ENCODE measurements around the gene AOPEP.

Gene AOPEP

DNA sequence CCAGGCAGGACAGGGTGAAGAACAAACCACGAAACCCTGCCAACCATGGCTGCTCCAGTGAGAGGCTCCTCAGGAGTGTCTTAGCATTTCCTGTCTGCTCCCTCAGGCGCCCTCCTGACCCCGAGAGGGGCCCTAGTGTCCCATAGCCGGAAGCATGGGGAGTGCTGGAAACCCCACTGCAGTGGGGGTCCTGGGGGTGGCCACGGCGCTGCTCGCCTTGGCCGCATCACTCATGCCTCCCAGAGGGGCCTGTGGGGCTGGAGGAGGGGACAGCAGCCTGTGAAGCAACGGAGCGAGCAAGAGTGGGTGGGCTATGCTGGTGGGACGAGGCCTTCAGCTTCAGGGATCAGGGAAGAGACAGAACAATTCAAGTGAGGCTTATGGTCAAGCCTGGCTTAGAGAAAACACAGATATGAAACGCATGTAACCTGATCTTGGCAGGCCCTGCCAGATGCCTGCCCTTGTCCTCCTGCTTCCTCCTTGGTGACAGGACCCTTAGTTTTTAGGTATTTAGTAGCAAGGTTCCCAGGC, 372.0 kb downstream of the AOPEP start:
- no peak for DNase-seq (ENCODE audit: low spot score)

DNA sequence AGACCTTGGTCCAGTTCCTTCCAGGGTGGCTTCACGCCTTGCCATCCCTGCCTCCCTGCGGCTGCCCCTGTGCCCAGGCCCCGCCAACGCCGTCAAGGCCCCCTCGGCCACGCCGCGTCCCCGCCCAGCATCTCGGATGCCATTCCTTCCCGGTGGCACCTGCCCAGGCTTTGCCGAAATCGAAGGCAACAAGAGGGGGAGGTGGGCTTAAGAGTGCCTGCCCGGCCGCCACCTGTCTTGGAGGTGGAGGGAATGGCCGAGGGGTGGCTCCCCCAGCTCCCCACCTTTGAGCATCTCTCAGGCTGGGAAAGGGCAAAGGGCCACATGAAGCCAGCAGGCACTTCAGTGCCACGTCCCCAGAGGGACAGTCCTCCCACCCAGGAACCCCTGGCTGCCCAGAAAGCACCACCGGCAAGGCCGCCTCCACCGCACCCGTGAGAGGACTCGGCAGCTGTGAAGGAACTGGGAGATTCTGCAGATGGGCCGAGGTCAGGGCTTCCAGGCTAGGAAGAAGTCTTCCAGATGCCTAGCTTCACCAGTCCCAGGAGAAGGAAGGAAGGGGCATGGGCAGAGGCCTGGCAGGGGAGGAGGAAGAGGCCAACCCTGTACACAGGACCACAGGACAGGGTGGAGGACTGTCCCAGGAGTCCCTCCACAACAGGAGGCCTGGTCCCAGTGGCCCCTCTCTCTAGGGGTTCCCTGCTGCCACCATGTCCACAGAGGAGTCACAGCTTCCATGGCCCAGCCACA, 373.0 kb downstream of the AOPEP start:
- no peak for DNase-seq (ENCODE audit: low spot score)

DNA sequence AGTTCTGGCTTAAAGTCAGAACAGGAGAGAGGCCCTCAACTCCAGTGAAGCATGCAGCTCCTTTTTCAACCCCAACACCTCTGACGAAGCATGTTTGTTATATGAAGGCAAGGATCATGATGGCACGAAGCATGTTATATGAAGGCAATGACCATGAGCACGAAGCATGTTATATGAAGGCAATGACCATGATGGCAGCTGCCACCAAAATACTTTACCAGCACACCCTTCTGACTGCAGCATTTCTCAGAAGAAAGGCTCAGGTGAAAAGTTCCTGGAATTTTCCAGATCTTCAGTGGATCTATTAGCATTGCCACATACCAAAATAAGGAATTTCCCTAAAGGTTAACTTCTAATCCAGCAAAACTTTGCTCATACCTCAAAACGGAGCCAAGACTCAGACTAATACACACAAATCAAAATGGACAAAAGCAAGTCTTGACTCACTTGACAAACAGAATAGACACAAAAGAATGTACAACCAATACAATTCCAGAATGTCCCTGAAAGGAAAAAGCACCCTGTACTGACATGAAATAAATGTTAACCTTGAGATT, 373.6 kb downstream of the AOPEP start:
- DNase-seq (ENCODE audit: low spot score), result peak; percentile 70

DNA sequence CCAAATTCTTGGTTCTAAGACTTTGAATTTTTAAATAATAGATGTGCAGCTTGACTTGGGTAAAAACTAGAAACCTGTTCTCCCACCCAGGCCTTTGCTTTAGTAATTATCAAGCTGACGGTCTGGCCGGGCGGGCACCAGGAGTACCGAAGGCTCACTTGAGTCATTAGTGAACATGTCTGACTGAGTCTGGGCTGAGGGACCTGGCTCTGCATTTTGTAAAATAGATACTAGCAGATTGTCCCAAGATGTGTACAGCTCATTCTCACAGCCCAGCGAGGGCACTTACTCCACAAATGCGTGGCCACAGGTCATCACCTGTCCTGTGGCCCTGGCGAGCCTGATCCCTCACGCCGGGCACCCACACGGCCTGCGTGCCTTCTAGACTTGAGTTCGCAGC, 374.8 kb downstream of the AOPEP start:
- no peak for DNase-seq (ENCODE audit: low spot score)

DNA sequence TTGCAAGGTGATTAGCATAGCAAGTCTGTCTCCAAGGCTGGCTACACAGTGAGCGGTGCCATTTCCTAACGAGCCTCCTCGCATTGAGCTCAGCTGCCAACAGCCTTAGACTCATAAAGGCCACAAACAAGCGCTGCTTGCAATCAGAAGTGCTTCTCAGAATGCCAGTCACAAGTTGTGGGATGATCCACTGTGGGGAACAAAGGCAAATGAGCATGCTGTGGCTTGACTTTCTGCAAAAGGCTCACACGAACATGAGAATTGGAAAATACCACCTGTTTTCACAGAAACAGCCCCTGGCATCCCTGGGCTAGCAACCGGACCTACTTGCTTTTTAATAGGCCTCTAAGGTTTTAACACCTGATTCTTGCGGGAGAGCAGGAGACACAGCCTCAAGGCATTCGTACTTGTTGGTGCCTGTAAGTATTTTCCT, 375.5 kb downstream of the AOPEP start:
- DNase-seq (ENCODE audit: low spot score), result no peak

DNA sequence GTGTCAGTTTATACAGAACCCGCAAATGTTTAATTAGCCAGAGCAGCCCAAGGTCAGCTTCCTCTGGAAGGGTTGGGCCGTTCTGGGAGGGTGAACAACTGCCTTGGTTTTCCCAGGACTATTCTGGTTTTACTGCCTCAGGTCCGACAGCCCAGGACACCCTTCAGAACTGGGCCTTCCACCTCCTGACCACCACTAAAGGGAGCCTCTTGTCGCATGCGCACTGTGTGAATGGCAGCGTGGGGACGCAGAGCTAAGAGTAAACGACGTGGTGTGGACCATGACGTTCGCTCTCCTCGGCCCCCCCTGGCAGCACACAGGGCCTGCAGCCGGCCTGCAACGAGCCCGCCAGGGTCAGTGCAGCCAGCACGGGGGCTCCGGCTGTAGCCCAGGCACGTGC, 376.1 kb downstream of the AOPEP start:
- no peak for DNase-seq (ENCODE audit: low spot score)

DNA sequence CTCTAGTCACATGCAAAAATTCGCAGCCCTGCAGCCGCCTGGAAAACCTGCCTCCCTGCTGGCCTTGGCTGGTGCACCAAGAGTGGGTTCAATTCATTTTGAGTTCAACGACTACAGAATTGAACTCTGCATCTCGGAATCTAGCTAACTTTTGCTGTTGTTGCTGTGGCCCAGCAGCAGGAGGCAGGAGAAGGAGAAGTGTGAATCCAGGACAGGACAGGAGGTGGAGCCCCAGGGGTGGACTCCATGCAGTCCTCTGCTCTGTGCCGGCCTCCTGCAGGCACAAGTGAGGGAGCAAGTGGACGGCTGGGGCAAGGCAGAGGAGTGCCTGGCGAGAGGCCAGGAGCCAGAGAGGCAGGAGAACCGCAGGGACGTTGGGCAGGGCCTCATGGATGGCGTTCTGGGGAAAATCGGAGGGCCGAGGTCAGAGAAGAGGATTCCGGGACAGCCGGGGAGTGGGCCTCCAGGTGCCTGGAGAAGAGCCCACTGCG, 376.8 kb downstream of the AOPEP start:
- no peak for DNase-seq (ENCODE audit: low spot score)

DNA sequence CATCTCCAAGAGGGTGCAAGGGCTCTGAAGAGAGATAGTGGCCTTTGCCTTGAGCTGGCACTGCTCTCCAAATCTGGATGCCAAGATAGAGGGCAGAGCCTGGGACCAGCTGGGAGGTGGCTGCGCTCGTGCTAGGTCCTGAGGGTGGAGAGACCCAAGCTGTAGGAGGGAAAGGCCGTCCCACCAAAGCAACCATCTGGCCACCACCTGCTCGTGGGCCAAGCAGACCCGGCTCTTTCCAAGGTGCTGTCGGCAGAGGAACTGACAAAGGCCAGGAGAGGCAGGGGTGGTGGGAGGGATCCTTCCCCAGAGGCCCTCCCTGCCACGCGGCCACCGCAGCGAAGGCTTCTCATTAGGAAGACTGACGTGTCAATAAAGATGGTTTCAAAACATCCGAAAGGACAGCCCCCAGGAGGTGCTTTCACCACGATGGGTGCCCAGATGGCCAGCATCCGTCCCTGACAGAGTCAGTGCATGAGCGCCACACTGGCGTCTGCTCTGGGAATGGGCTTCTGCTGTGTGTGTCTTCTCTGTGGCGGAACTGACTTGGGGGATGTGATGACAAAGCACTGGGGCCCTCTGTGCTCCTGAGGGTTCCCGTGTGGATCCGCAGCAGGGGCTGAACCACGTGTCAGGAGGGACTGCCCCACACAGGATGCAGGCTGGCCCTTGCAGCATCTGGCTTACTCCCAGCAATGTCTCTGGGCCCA, 377.5 kb downstream of the AOPEP start:
- no peak for DNase-seq (ENCODE audit: low spot score)

DNA sequence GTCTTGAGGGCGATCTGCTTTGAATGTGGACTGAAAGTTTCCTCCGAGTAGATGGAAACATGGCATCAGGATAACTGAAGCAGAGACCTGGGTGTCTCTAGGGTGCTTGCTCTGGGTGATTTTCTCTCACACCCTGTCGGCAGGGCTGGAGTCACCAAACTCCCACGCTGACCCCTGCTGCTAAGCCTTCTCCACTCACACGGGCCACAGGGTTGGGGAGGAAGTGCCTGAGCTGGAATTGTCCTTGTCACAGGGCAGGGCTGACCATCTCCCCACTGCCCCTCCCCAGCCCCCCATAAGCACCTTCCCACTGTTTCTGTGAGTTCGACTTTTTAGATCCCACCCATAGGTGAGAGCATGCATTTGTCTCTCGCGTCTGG, 378.1 kb downstream of the AOPEP start:
- DNase-seq (ENCODE audit: low spot score), result no peak

DNA sequence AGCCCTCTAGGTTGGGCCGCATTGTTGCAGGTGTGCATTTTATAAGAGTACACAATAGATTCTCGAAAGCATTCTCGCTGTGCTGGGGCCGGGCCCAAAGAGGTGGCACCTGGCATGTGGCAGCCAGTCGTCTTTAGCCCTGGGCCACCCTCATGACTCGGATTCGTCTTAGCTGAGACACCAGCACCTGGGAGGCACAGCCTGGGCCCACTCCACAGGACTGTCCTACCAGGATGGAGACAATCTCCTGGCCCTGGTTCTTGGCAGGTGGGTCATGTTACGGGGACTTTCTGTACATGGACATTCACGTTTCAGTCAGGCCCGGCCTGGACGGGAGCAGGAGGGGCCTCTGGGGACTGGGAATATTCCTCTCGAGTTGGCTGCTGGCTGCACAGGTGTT, 378.5 kb downstream of the AOPEP start:
- DNase-seq (ENCODE audit: low spot score), result no peak

DNA sequence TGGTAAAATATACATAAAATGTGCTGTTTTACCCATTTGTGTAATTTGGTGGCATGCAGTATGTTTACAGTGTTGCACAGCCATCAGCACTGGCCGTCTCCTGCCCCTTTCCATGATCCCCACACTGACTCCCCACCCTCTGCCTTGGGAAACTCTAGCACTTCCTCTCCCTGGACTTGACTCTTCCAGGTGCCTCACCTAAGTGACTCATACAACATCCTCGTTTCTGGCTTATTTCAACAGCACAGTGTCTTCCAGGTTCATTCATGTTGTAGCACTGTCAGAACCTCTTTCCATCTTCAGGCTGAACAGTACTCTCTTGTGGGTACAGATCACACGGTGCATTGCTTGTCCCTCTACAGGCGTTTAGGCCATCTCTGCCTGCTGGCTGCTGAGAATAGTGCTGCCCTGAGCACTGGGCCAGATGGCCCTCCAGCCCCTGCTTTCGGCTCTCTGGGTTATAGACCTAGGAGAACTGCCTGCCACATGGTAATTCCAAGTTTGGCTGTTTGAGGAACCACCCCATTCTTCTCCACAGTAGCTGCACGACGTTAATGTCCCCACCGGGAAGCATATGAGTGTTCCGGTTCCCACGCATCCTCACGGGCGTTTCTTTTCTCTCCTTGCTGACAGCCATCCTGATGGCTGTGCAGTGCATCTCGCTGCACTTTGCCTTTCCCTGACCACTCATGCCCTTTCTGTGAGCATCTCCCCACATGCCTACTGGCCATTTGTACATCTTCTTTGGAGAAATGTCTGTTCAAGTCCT, 379.2 kb downstream of the AOPEP start:
- DNase-seq (ENCODE audit: low spot score), result peak; percentile 74

DNA sequence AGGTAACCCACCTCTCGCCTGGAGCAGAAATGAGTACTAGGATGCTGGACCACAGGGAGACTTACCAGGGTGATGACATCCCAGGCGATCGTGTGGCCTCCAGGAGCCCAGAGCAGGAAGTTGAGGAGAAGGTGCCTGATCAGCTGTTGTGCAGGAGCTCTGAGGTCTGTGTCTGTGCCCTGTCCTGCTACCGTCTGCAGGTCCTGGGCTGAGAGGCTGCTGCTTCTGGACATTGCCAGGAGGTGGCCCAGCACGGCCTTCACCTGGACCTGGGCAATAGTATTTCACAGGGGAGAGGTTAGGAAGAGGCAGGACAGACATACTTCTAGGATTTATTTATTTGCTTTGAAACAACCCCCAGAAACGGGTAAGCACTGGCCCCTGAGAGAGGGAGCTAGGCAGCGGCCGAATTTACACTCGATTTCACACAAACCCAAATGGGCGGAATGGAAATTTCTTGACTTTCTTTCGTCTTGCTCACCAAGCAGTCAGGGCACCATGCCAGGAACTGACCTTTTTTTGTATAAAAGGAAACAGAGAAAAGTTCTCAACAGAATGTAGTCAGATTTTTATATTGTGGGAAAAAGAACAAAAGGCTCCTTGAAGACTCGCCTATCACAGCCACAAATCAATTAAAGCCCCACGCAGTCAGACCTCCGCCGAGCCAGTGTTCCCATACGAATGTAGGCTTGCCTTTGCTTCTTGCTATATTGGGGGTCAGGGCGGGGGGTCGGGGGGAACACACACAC, 380.7 kb downstream of the AOPEP start:
- peak; percentile 74 for DNase-seq (ENCODE audit: low spot score)

DNA sequence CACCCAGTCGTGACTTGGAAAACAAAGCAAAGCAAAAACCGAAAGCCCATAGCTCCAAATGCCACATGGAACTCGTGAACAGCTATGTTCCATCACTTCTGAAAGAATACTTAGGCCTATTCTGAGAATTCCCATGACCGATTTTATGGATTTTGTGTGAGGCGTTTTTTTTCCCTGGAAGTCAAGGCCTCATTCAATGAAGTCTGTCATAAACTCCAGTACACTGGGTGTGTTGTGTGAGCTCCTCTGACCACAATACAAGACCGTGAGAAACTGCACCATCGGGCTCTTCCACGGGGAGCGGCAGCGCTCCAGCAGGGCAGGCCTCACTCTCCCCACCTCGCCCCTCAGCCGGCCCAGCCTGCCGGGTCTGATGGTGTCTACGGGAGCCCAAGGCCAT, 381.5 kb downstream of the AOPEP start:
- no peak for DNase-seq (ENCODE audit: low spot score)

DNA sequence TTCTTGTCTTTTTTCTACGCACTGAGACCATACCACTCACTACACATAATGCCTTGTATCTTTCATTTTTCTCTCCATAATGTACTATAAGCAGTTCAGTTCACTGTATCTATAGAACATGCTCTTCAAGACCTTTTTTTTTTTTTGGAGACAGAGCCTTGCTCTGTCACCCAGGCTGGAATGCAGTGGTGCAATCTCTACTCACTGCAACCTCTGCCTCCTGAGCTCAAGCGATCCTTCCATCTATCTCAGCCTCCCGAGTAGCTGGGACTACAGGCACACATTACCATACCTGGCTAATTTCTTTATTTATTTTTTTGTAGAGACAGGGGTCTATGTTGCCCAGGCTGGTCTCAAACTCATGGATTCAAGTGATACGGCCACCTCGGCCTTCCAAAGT, 382.3 kb downstream of the AOPEP start:
- no peak for DNase-seq (ENCODE audit: low spot score)

DNA sequence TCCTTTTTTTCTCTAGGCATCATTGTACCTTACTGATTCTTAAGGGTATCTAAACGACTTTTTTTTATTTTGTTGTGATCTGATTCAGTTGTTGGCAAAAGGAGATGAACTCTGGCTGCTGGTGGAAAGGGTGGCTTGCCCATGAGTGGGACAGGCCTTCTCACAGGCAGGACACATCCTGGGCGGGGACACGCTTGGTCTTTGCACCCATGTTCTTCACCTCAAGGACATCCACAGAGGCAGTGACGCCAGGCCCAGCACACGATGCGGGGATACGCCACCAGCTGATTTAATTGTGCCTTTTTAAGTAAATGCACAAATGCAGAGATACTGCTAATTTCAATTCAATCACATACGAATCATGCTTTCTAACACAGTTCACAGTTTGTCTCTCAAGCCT, 383.0 kb downstream of the AOPEP start:
- no peak for DNase-seq (ENCODE audit: low spot score)

DNA sequence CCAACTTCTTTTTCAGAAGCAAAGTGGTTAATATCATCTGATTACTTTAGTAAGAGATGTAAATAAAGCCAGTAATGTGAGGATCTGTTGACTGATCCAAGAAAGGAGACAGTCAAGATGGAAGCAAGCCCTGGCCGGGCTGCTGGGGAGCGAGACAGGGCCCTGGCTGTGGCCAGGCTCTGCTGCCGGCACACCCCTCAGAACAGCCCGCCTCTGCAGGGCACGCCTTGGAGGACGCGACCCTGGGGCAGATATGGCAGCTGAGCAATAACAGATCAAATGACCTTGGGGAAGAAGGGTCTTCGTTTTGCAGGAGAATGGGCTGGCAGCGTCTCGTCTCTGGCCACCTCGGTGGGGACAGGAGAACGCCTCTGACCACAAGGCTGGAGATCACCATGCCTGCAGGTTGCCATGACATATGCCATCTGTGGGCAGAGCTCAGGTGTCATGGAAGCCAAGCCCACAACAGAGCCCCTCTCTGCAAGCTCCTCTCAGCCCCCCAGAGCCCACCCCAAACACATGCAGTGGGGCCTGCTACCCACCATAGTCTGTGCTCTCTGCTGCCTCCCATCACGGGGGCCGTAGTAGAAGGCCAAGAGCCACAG, 384.5 kb downstream of the AOPEP start:
- DNase-seq (ENCODE audit: low spot score), result no peak

DNA sequence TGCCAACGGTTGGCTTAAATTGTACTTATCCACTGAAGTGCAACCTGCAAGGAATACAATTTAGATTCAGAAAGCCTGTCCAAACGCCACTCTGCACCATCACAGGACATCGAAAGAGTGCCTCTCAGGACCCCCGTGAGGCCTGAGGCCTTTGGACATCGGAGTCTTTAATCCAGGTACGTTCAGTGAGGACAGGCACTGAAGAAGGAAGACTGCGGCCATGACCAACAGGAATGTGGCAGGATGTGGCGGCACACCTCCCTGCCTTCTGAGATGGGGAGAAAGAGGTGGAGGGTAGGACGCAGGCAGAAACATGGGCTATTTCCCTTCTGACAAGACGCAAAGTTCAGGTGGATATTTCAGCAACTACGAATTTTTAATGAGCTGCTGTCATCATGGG, 385.2 kb downstream of the AOPEP start:
- no peak for DNase-seq (ENCODE audit: low spot score)

DNA sequence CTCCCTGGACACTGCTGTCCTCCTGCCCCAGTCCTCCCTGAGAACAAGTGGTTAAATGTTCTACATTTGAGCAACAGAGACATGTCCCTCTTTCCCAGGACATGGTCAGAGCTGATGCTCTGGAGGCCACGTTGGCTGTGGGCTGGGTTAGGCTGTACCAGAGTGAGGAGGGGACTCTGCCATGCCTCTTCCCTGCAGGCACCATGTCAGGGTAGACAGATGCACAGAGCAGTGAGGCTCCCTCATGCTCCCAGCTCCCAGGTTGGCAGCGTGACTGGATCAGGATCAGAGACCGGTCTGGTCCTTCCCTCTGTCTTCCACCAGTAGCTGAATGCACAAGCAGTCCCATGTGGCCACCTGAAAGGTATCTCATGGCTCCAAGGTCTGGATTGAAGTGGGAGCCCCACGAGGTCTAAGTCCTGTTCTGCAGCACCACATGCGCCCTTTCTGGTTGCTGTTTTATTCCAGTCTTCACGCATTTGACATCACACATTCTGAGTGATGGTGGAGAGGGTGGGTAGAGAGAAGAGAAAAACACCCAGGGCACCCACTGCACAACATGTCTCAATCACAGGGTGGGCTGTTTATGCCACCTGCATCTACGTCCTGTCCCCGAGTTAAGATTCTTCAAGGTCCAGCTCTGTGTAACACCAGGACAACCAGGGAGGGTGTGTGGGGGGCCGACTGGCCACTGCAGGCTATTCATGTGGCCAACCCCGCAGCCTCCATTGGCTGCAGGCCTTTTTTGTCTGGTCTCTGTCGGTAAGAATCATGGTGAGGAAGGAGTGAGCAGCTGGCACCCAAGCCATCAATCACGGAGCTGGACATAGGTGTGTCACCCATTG, 386.2 kb downstream of the AOPEP start:
- no peak for DNase-seq (ENCODE audit: low spot score)

DNA sequence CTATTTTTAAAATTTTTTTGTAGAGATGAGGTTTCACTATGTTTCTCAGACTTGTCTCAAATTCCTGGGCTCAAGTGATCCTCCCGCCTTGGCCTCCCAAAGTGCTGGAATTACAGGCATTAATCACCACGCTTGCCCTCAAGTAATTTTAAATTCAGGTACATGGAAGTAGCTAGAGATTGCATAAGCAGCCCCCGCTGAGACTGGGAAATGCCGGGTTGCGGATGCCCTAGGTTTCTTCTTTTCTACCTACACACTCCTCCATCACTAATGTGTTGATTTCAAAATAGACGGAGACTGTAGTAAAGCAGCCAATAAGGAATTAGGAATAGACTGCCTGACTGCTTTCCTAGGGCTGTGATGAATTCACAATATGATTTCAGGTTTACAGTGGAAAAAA, 388.6 kb downstream of the AOPEP start:
- no peak for DNase-seq (ENCODE audit: low spot score)
